Heart right ventricle (tissue), 16 donors: ENCODE results near the gene AURKAIP1. TPM values are rescaled to one million over a fixed set of nuclear protein-coding genes. Genes with fewer than 3 reads are reported as not detected.

Source experiments
- ATAC-seq, 8 donors: fragments of 200-7000 bp; cut with Tn5 transposase; one replicate each; pipeline ENCODE4 v1.9.1; 2020; ENCODE audit warnings: mild to moderate bottlenecking in 8 of 8, moderate library complexity in 8 of 8, moderate number of reproducible peaks in 1 of 8
- DNase-seq, 2 donors: peaks; one replicate each; pipeline ENCODE4 v3.0.0-alpha.2; 2020
- H3K27ac ChIP-seq, 10 donors: fragments of 200-600 bp; sonication (generic) in 2 of 10; one replicate each; pipeline versions ENCODE4 v1.5.0 to v1.8.0; 2020 to 2022; ENCODE audit warnings: mild to moderate bottlenecking in 3 of 10
- H3K27me3 ChIP-seq, 7 donors: fragments of 200-600 bp; one replicate each; pipeline ENCODE4 v1.8.0; 2021 to 2022; ENCODE audit warnings: mild to moderate bottlenecking in 2 of 7
- H3K36me3 ChIP-seq, 9 donors: fragments of 200-600 bp; sonication (generic) in 1 of 9; one replicate each; pipeline versions ENCODE4 v1.5.0 to v1.8.0; 2020 to 2022; ENCODE audit warnings: mild to moderate bottlenecking in 2 of 9
- H3K4me1 ChIP-seq, 9 donors: fragments of 200-600 bp; sonication (generic) in 1 of 9; one replicate each; pipeline versions ENCODE4 v1.5.0 to v1.8.0; 2020 to 2022; ENCODE audit warnings: mild to moderate bottlenecking in 4 of 9
- H3K4me3 ChIP-seq, 10 donors: fragments of 200-600 bp; sonication (generic) in 2 of 10; one replicate each; pipeline versions ENCODE4 v1.5.0 to v1.8.0; 2020 to 2022; ENCODE audit warnings: mild to moderate bottlenecking in 7 of 10, moderate library complexity in 2 of 10
- H3K9me3 ChIP-seq, 11 donors: fragments of 200-600 bp in 10 of 11; sonication (generic) in 2 of 11; one replicate each; pipeline versions ENCODE4 v1.5.0 to v1.8.0; 2013 to 2022; ENCODE audit warnings: mild to moderate bottlenecking in 2 of 11, control low read depth in 1 of 11, moderate library complexity in 1 of 11
- whole genome bisulfite sequencing, 2 donors: extraction: QIAGEN DNeasy Blood & Tissue Kit; methylation state at CpG; one replicate each; pipeline ENCODE4 v1.1.7; 2013; ENCODE audit warnings: inconsistent platforms in 1 of 2; 5-methylcytosine and 5-hydroxymethylcytosine counted together
- intact Hi-C, 10 donors: fragments of 100-400 bp; cut with DNase I; formaldehyde crosslinking; loops; one replicate each; pipeline versions ENCODE4 v1.11.1 to v1.14.2; 2022
- polyA plus RNA-seq, 2 donors: library from polyadenylated mRNA; stranded (reverse); fragments of 200-250 nt; gene quantifications; one replicate each; pipeline ENCODE4 v1.2.3, GENCODE V29; 2013
- total RNA-seq, 10 donors: library from RNA; stranded (reverse); fragmentation: NEBNext Ultra II Directional in 3 of 10; extraction: Animal tissue kit (Norgen Biotek cat#: 25700) in 3 of 10; gene quantifications; one replicate each; pipeline versions ENCODE4 v1.2.1 to v1.2.4, GENCODE V29; 2021 to 2023
- TF ChIP-seq, protein P1 (sequence below), 9 donors: fragments of 200-600 bp; sonication (generic) in 2 of 9; IDR thresholded peaks; one replicate each; pipeline versions ENCODE4 v1.5.0 to v1.8.0; 2021 to 2022; ENCODE audit warnings: antibody characterized with exemption in 9 of 9, mild to moderate bottlenecking in 5 of 9, moderate library complexity in 1 of 9
- donor health status: Arrhythmogenic right ventricular cardiomyopathy.
- donor health status: ischemic (EF 13 %, LVEDD 7.1; RV severe dilation, severe dysfunction).
- donor health status: healthy with polysubstance abuse.
- donor health status: DM: no; HTN: yes; CAD: no.
- donor health status: DM: no; HTN: no; CAD: no.
- donor health status: ischemic (EF 25% LVEDD 6.9; RV normal size, moderate dysfunction).
- donor health status: ischemic (EF 25% LVEDD 5.7; RV mildly dilated, moderate dysfunction).
- donor health status: healthy.
- donor health status: DM: yes; HTN: yes; CAD: no.
- donor health status: Ischemic cardiomyopathy.
- donor health status: ischemic (EF 35%, LVEDD 5.7; RV mildly dilated, moderate dysfunction).
- donor health status: nonischemic (EF 11% LVEDD 7.7; RV severe dilation, severe dysfunction).
- donor health status: DM: yes; HTN: yes; CAD: no.
- donor health status: PGD.
- donor health status: ischemic (EF 29% LVEDD 5.4; RV normal size, mild dysfunction).
- donor health status: nonischemic (EF 23%, LVEDD 6.1; RV moderate dilation, normal function).

Gene AURKAIP1
- total and polyA plus RNA-seq, 12 donors: 176 to 528 (median 196) TPM

DNA sequence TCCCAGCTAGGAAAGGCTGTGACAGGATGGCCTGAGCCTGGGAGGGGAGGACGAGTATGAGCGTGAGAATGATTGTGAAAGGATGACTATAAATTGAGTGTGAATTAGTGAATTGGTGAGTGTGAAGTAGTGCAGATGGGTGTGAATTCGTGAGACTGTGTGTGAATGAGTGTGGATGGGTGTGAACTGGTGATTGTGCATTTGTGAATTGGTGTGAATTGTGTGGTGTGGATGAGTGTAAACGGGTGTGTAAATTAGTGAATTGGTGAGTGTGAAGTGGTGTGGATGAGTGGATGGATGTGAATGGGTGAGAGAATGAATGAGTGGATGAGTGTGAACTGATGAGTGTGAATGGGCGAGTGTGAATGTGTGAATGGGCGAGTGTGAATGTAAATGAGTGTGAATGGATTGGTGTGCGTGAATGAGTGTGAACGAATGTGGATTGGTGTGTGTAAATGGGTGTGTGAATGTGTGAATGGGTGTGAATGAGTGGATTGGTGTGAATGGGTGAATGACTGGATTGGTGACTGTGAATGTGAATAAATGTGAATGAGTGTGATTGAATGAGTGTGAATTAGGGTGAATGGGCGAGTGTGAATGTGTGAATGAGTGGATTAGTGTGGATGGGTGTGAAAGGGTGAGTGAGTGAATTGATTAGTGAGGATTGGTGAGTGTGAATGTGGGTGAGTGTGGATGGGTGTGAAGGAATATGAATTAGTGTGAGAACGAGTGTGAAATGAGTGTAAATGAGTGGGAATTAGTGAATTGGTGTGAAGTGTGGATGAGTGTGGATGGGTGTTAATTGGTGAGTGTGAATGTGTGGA lies 8.9 kb downstream of the AURKAIP1 start:
- Histone ChIP-seq H3K36me3 (no peaks in the 10 kb centered on the region), H3K4me1 (peaks cover 0 to 13% (median 8%) of the 10 kb centered on the region in 9 donors), H3K27ac (no peak overlapping the region), H3K4me3 (no peak overlapping the region), H3K27me3 (peaks cover 0 to 20% (median 0%) of the 10 kb centered on the region in 7 donors), H3K9me3 (peaks cover 0 to 4% (median 0%) of the 10 kb centered on the region in 11 donors)
- 82 to 89% methylated on average over 10 of the region's 10 CpGs for WGBS, 2 donors
- no peak for DNase-seq
- intact Hi-C loops: no loop called here
- TF ChIP-seq, protein P1, sequence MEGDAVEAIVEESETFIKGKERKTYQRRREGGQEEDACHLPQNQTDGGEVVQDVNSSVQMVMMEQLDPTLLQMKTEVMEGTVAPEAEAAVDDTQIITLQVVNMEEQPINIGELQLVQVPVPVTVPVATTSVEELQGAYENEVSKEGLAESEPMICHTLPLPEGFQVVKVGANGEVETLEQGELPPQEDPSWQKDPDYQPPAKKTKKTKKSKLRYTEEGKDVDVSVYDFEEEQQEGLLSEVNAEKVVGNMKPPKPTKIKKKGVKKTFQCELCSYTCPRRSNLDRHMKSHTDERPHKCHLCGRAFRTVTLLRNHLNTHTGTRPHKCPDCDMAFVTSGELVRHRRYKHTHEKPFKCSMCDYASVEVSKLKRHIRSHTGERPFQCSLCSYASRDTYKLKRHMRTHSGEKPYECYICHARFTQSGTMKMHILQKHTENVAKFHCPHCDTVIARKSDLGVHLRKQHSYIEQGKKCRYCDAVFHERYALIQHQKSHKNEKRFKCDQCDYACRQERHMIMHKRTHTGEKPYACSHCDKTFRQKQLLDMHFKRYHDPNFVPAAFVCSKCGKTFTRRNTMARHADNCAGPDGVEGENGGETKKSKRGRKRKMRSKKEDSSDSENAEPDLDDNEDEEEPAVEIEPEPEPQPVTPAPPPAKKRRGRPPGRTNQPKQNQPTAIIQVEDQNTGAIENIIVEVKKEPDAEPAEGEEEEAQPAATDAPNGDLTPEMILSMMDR (IDR thresholded peaks at IDR 0.05): no peak
- no peak for ATAC-seq

DNA sequence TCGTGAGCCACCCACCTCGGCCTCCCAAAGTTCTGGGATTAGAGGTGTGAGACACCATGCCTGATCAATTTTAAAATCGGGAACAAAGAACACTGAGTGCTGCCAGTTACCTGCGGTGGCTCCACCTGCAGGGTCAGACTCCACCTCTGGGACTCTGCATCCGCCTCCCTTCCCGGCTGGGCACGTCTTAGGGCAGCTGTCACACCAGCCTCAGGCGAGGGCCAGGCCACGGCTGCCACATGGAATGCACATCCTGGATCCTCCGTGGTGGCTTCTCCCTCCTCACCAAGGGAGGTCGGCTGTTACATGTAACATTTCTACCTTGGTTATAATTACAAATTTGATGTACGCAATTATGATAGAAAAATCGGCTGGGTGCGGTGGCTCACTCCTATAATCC lies 10.7 kb downstream of the AURKAIP1 start:
- intact Hi-C loops: no loop called here
- WGBS, 2 donors: 77 to 83% methylated on average over 14 of the region's 14 CpGs
- ATAC-seq: no peak
- Histone ChIP-seq H3K36me3 (no peaks in the 10 kb centered on the region), H3K4me1 (peaks cover 0 to 27% (median 8%) of the 10 kb centered on the region in 9 donors), H3K27me3 (peaks cover 0 to 36% (median 4%) of the 10 kb centered on the region in 7 donors), H3K4me3 (no peak overlapping the region), H3K9me3 (peaks cover 0 to 4% (median 0%) of the 10 kb centered on the region in 11 donors), H3K27ac (no peak overlapping the region)
- TF ChIP-seq, protein P1 (IDR thresholded peaks at IDR 0.05): no peak
- no peak for DNase-seq

DNA sequence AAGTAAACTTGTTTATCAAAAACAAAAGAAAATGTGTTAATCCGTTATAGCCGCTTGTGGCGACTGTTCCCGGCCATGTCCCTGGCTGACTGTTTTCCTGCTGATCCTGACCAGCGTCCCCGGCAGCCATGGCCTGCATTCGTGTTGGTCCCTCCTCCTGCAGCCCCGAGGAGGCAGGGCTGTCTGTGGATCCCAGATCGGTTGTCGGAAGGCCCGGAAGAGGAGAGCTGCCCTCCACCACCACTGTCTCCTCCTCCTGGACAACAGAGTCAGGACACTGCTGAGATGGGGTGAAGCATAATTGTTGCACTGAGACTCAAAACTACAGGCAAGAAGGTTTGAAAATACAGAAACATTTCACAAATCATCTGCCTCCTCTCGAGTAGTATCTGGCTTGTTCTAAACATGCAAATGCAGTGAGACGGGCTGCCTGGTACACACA lies 13.0 kb downstream of the AURKAIP1 start:
- Histone ChIP-seq H3K27me3 (peaks cover 0 to 59% (median 20%) of the 10 kb centered on the region in 7 donors), H3K36me3 (no peaks in the 10 kb centered on the region), H3K9me3 (peaks cover 0 to 4% (median 0%) of the 10 kb centered on the region in 11 donors), H3K4me1 (peaks cover 0 to 36% (median 9%) of the 10 kb centered on the region in 9 donors), H3K27ac (peak overlapping the region; percentile 7 to 93 (median 54)), H3K4me3 (no peak overlapping the region)
- TF ChIP-seq, protein P1 (IDR thresholded peaks at IDR 0.05): peak in 2 of 9 donors; percentile 14 to 24
- intact Hi-C loops: no loop called here
- ATAC-seq: peak in 2 of 8 donors; percentile 18 to 28
- WGBS, 2 donors: 21 to 22% methylated on average over 13 of the region's 13 CpGs
- DNase-seq: peak; percentile 38 to 58

DNA sequence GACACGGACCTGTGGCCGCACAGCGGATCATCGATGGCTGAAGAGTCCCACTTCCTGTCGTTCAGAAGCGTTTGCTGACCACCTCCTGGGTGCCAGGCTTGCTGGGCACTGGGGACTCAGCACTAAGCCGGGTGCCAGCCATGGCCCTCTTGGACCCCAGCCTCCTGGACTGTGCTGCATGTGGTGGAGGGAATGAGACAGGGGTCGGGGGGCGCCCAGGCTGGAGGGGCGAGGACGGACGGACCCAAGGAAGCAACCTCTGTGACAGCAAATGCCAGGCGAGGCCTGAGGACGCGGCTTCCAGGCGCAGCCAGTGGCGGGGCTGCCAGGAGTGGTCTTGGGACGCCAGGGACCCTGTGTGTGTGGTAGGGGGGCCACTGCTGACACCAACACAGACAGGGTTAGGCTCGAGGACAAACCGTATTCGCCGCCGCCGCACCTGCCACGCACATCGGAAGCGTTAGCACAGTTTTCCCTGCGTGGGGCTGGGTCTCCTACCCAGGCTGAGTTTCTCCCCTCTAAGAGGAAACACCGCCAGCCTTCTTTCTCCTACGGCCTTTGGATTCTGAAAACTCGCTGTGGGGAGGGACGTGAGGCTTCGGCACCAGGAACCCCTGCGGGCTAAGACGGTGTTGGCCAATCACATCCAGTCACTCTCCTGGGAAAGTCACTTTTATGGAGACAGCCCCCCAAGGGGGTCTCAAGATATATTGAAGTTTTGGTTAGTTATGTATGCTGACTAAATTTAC lies 13.6 kb downstream of the AURKAIP1 start:
- intact Hi-C loops: no loop called here
- H3K36me3 ChIP-seq: no peaks in the 10 kb centered on the region
- H3K9me3 ChIP-seq: peaks cover 0 to under 1% (median 0%) of the 10 kb centered on the region in 11 donors
- 76 to 78% methylated on average over 35 of the region's 35 CpGs for WGBS, 2 donors
- ATAC-seq (no peak), DNase-seq (no peak)
- H3K4me1 ChIP-seq: peaks cover 0 to 42% (median 13%) of the 10 kb centered on the region in 9 donors
- TF ChIP-seq, protein P1 (IDR thresholded peaks at IDR 0.05): no peak
- no peak overlapping the region for H3K4me3 ChIP-seq
- H3K27ac ChIP-seq: peak overlapping the region; percentile 7 to 93 (median 56)
- H3K27me3 ChIP-seq: peaks cover 0 to 65% (median 26%) of the 10 kb centered on the region in 7 donors
